Measurements from ENCODE around the gene SAMSN1. TPM values are rescaled to one million over a fixed set of nuclear protein-coding genes. Genes with fewer than 3 reads are reported as not detected.

The SAMSN1 gene
- total RNA-seq, 1 experiment from 2014 or later: 0.44 TPM

GRCh38 chr21:14591377-14591776, 45.3 kb upstream of the SAMSN1 start:
- ChIA-PET CTCF (no interaction called here), POLR2A (no interaction called here)
- Histone ChIP-seq H3K36me3 (ENCODE audit: control insufficient read depth, insufficient read depth, low read length) (no peaks in the 10 kb centered on the region), H3K9me3 (ENCODE audit: control insufficient read depth, insufficient read depth, low read depth, low read length) (no peaks in the 10 kb centered on the region), H3K27ac (ENCODE audit: low read length) (no peak overlapping the region), H3K4me1 (ENCODE audit: control insufficient read depth, insufficient read depth, low read length) (no peaks in the 10 kb centered on the region), H3K27me3 (ENCODE audit: control insufficient read depth, insufficient read depth, low read length) (no peaks in the 10 kb centered on the region), H3K4me3 (ENCODE audit: low read depth in 2 of 2, low read length in 2 of 2) (no peak overlapping the region)
- ATAC-seq (no peak), DNase-seq (ENCODE audit: low read depth, low spot score) (no peak)
- TF ChIP-seq SIN3A (IDR thresholded peaks at IDR 0.05; ENCODE audit: borderline replicate concordance, insufficient read depth, low read depth, low read length): no peak
- no peak for TF ChIP-seq CTCF (IDR thresholded peaks at IDR 0.05)
- no peak for TF ChIP-seq TCF7L2 (IDR thresholded peaks at IDR 0.05; ENCODE audit: low read depth, low read length)
- TF ChIP-seq POLR2AphosphoS5 (IDR thresholded peaks at IDR 0.05; ENCODE audit: low read depth, low read length): no peak
- TF ChIP-seq REST (IDR thresholded peaks at IDR 0.05; ENCODE audit: insufficient read depth in 1 of 2, low read depth in 2 of 2, low read length in 1 of 2): no peak
- BruUV-seq (replicated peaks): no TSS peak
- in situ Hi-C loops (cut with HindIII; ENCODE audit: low pct_unique_long_range_greater_than_20kb, low sequenced_read_pairs): no loop called here
- intact Hi-C loops (cut with micrococcal nuclease; ENCODE audit: unreplicated experiment): no loop called here

- intact Hi-C loops (cut with micrococcal nuclease; ENCODE audit: unreplicated experiment) (no loop called here), in situ Hi-C loops (cut with HindIII; ENCODE audit: low pct_unique_long_range_greater_than_20kb, low sequenced_read_pairs) (no loop called here)
- CTCF ChIA-PET: no interaction called here
- POLR2A ChIA-PET: no interaction called here
- Histone ChIP-seq H3K27ac (ENCODE audit: low read length) (no peak overlapping the region), H3K4me3 (ENCODE audit: low read depth in 2 of 2, low read length in 2 of 2) (no peak overlapping the region), H3K27me3 (ENCODE audit: control insufficient read depth, insufficient read depth, low read length) (no peaks in the 10 kb centered on the region), H3K36me3 (ENCODE audit: control insufficient read depth, insufficient read depth, low read length) (no peaks in the 10 kb centered on the region), H3K4me1 (ENCODE audit: control insufficient read depth, insufficient read depth, low read length) (no peaks in the 10 kb centered on the region), H3K9me3 (ENCODE audit: control insufficient read depth, insufficient read depth, low read depth, low read length) (no peaks in the 10 kb centered on the region)
- no peak for ATAC-seq
- DNase-seq (ENCODE audit: low read depth, low spot score): no peak
- TF ChIP-seq TCF7L2 (IDR thresholded peaks at IDR 0.05; ENCODE audit: low read depth, low read length) (no peak), SIN3A (IDR thresholded peaks at IDR 0.05; ENCODE audit: borderline replicate concordance, insufficient read depth, low read depth, low read length) (no peak), REST (IDR thresholded peaks at IDR 0.05; ENCODE audit: insufficient read depth in 1 of 2, low read depth in 2 of 2, low read length in 1 of 2) (no peak), POLR2AphosphoS5 (IDR thresholded peaks at IDR 0.05; ENCODE audit: low read depth, low read length) (no peak)
- BruUV-seq (replicated peaks): no TSS peak
These were observed 43.9 kb upstream of the SAMSN1 start for GRCh38 chr21:14589855-14590563.

Measured in Panc1 (cell line).